H1 (cell line): ENCODE data around the gene ADGB. TPM values are rescaled to one million over a fixed set of nuclear protein-coding genes. Genes with fewer than 3 reads are reported as not detected.

Source experiments
- CTCF ChIA-PET: fragments of 300-600 bp; sonication (Branson Sonifier 250); formaldehyde crosslinking; loops from one replicate; lab custom pipeline; 2021; ENCODE audit not compliant: partially characterized antibody; lab: Charles Lee
- POLR2A ChIA-PET: fragments of 300-600 bp; sonication (Branson Sonifier 250); formaldehyde crosslinking; loops from one replicate; lab custom pipeline; 2021; ENCODE audit warnings: inconsistent platforms; ENCODE audit not compliant: partially characterized antibody; lab: Charles Lee
- DNase-seq, 2 experiments: peaks; one replicate each; pipeline versions ENCODE4 v3.0.0 to v3.0.0-alpha.2; 2010 to 2022; ENCODE audit warnings: low spot score in 2 of 2, low read depth in 1 of 2, mixed read lengths in 1 of 2
- FAIRE-seq: peaks from 2 replicates; lab custom pipeline; 2011; peaks lifted over from hg19 to GRCh38; lab: Jason Lieb, UNC
- H2AFZ ChIP-seq: 2 replicates; pipeline ENCODE4 v1.8.1; 2012; ENCODE audit warnings: low read length, inconsistent platforms
- H2AK5ac ChIP-seq: 2 replicates; pipeline ENCODE4 v1.6.1; 2013; ENCODE audit warnings: low read depth, low read length
- H2BK120ac ChIP-seq: replicated peaks from 2 replicates; pipeline ENCODE3; 2013; ENCODE audit warnings: low read depth, low read length, inconsistent platforms
- H2BK12ac ChIP-seq: 2 replicates; pipeline ENCODE4 v1.6.1; 2013; ENCODE audit warnings: low read depth, low read length
- H2BK15ac ChIP-seq: 2 replicates; pipeline ENCODE4 v1.6.1; 2013; ENCODE audit warnings: low read length
- H2BK20ac ChIP-seq: 2 replicates; pipeline ENCODE4 v1.6.1; 2013; ENCODE audit warnings: low read length
- H2BK5ac ChIP-seq: 2 replicates; pipeline ENCODE4 v1.6.1; 2013; ENCODE audit warnings: low read depth, low read length
- H3K14ac ChIP-seq: 2 replicates; pipeline ENCODE4 v1.6.1; 2013; ENCODE audit warnings: inconsistent platforms; ENCODE audit not compliant: insufficient read length
- H3K18ac ChIP-seq: 2 replicates; pipeline ENCODE4 v1.6.1; 2013; ENCODE audit warnings: low read length; ENCODE audit errors: extremely low read depth
- H3K23ac ChIP-seq: 2 replicates; pipeline ENCODE4 v1.6.1; 2013; ENCODE audit warnings: inconsistent platforms; ENCODE audit not compliant: insufficient read length
- H3K23me2 ChIP-seq: 2 replicates; pipeline ENCODE4 v1.6.1; 2013; ENCODE audit warnings: low read depth, low read length
- H3K27ac ChIP-seq: 2 replicates; pipeline ENCODE4 v1.6.1; 2011; ENCODE audit warnings: low read depth, low read length, inconsistent platforms
- H3K27me3 ChIP-seq, 4 experiments: replicated peaks in 1 of 4; 1 replicate in 1 of 4; 2 replicates in 3 of 4; pipeline versions ENCODE4 v1.6.1 to v1.8.1; 2011 to 2013; ENCODE audit warnings: low read length in 3 of 4, mild to moderate bottlenecking in 3 of 4, inconsistent platforms in 2 of 4, mixed read lengths in 2 of 4, moderate library complexity in 1 of 4; ENCODE audit not compliant: control insufficient read depth in 3 of 4, insufficient read depth in 3 of 4; ENCODE audit errors: extremely low read depth in 1 of 4
- H3K36me3 ChIP-seq, 4 experiments: 2 replicates each; pipeline versions ENCODE4 v1.6.1 to v1.8.1; 2011 to 2013; ENCODE audit warnings: mild to moderate bottlenecking in 4 of 4, low read length in 3 of 4, moderate library complexity in 2 of 4, control low read depth in 1 of 4, inconsistent platforms in 1 of 4; ENCODE audit not compliant: insufficient read depth in 4 of 4, control insufficient read depth in 2 of 4
- H3K4ac ChIP-seq: replicated peaks from 2 replicates; pipeline ENCODE3; 2013; ENCODE audit warnings: low read length, low read depth, mixed read lengths, inconsistent platforms; ENCODE audit not compliant: insufficient read length
- H3K4me1 ChIP-seq, 4 experiments: replicated peaks in 1 of 4; 1 replicate in 1 of 4; 2 replicates in 3 of 4; pipeline versions ENCODE4 v1.6.1 to v1.8.1; 2011 to 2013; ENCODE audit warnings: low read length in 3 of 4, inconsistent platforms in 2 of 4, mixed read lengths in 1 of 4; ENCODE audit not compliant: insufficient read depth in 4 of 4, control insufficient read depth in 3 of 4
- H3K4me2 ChIP-seq, 2 experiments: 2 replicates each; pipeline versions ENCODE4 v1.6.1 to v1.8.1; 2011 to 2013; ENCODE audit warnings: low read depth in 2 of 2, low read length in 2 of 2, control low read depth in 1 of 2, inconsistent platforms in 1 of 2, mild to moderate bottlenecking in 1 of 2; ENCODE audit not compliant: insufficient read depth in 1 of 2
- H3K4me3 ChIP-seq, 4 experiments: fragments of 200-600, 300-600 bp in 1 of 4; sonication (generic), shearing (Covaris generic), sonication (Bioruptor Twin) in 1 of 4; 2 replicates each; pipeline versions ENCODE4 v1.5.1 to v1.8.1; 2011 to 2016; ENCODE audit warnings: low read length in 4 of 4, low read depth in 3 of 4, control low read depth in 2 of 4, inconsistent platforms in 2 of 4, mild to moderate bottlenecking in 2 of 4, mixed read lengths in 1 of 4, moderate library complexity in 1 of 4; ENCODE audit not compliant: insufficient read depth in 2 of 4; ENCODE audit errors: extremely low read depth in 1 of 4
- H3K56ac ChIP-seq: replicated peaks from 2 replicates; pipeline ENCODE3; 2013; ENCODE audit warnings: low read depth, mild to moderate bottlenecking, mixed read lengths, low read length, inconsistent platforms; ENCODE audit not compliant: insufficient read length
- H3K79me1 ChIP-seq: 2 replicates; pipeline ENCODE4 v1.6.1; 2013; ENCODE audit warnings: low read depth, low read length, control low read depth
- H3K79me2 ChIP-seq, 2 experiments: 2 replicates each; pipeline versions ENCODE4 v1.6.1 to v1.8.1; 2012 to 2013; ENCODE audit warnings: low read length in 2 of 2, mild to moderate bottlenecking in 2 of 2, inconsistent platforms in 1 of 2; ENCODE audit not compliant: insufficient read depth in 2 of 2, control insufficient read depth in 1 of 2
- H3K9ac ChIP-seq, 4 experiments: replicated peaks in 1 of 4; 1 replicate in 1 of 4; 2 replicates in 3 of 4; pipeline versions ENCODE4 v1.6.1 to v1.8.1; 2011 to 2013; ENCODE audit warnings: low read depth in 3 of 4, low read length in 3 of 4, control low read depth in 2 of 4, mild to moderate bottlenecking in 2 of 4, moderate library complexity in 2 of 4, inconsistent platforms in 1 of 4; ENCODE audit errors: extremely low read depth in 1 of 4
- H3K9me3 ChIP-seq, 2 experiments: 2 replicates each; pipeline versions ENCODE4 v1.6.1 to v1.8.1; 2012 to 2013; ENCODE audit warnings: mild to moderate bottlenecking in 2 of 2, moderate library complexity in 2 of 2, control low read depth in 1 of 2, inconsistent platforms in 1 of 2, low read depth in 1 of 2, low read length in 1 of 2, mixed read lengths in 1 of 2; ENCODE audit not compliant: insufficient read depth in 2 of 2
- H4K20me1 ChIP-seq, 2 experiments: replicated peaks in 1 of 2; 2 replicates each; pipeline versions ENCODE3 to v1.8.1; 2011 to 2013; ENCODE audit warnings: inconsistent platforms in 2 of 2, low read length in 2 of 2, mild to moderate bottlenecking in 1 of 2; ENCODE audit not compliant: insufficient read depth in 2 of 2, control insufficient read depth in 1 of 2
- H4K5ac ChIP-seq: 2 replicates; pipeline ENCODE4 v1.6.1; 2013; ENCODE audit warnings: low read length, low read depth, mixed read lengths, inconsistent platforms; ENCODE audit not compliant: insufficient read length
- H4K8ac ChIP-seq: 2 replicates; pipeline ENCODE4 v1.8.0; 2013; ENCODE audit warnings: mild to moderate bottlenecking, moderate library complexity, low read length, inconsistent platforms; ENCODE audit not compliant: insufficient read depth; ENCODE audit errors: extremely low read depth
- H4K91ac ChIP-seq: replicated peaks from 2 replicates; pipeline ENCODE3; 2013; ENCODE audit warnings: low read length, mixed read lengths, inconsistent platforms; ENCODE audit not compliant: insufficient read length
- CTBP2 ChIP-seq: IDR thresholded peaks from 2 replicates; pipeline ENCODE4 v1.7.0; 2011; ENCODE audit warnings: borderline replicate concordance, mild to moderate bottlenecking, moderate library complexity, mixed read lengths, low read length; ENCODE audit not compliant: insufficient read depth, insufficient read length
- FOSL1 ChIP-seq: IDR thresholded peaks from 2 replicates; pipeline ENCODE4 v1.6.1; 2011; ENCODE audit warnings: mild to moderate bottlenecking, low read depth, low read length, moderate library complexity; ENCODE audit not compliant: insufficient read depth
- GABPA ChIP-seq: IDR thresholded peaks from 2 replicates; pipeline ENCODE4 v1.6.1; 2011; ENCODE audit warnings: mild to moderate bottlenecking, low read length, moderate library complexity, borderline replicate concordance; ENCODE audit not compliant: insufficient read depth
- KDM4A ChIP-seq: IDR thresholded peaks from one replicate; pipeline ENCODE4 v1.7.1; 2012; ENCODE audit warnings: low read depth, mild to moderate bottlenecking, moderate library complexity, low read length, inconsistent platforms; ENCODE audit not compliant: severe bottlenecking
- NANOG ChIP-seq: IDR thresholded peaks from 2 replicates; pipeline ENCODE4 v1.6.1; 2011; ENCODE audit warnings: low read length, low read depth, mild to moderate bottlenecking, inconsistent platforms; ENCODE audit not compliant: insufficient read depth, poor library complexity, severe bottlenecking
- NRF1 ChIP-seq: IDR thresholded peaks from 2 replicates; pipeline ENCODE4 v1.6.1; 2011; ENCODE audit warnings: mild to moderate bottlenecking, low read depth, low read length, improper control_type of control experiment
- RNF2 ChIP-seq: fragments of 200-900, 300-1000 bp; sonication (generic); IDR thresholded peaks from 2 replicates; pipeline ENCODE4 v1.7.1; 2016; ENCODE audit warnings: borderline replicate concordance, low read depth, mild to moderate bottlenecking, antibody characterized with exemption, low read length; ENCODE audit not compliant: poor library complexity, severe bottlenecking; ENCODE audit errors: missing control alignments
- SP1 ChIP-seq: IDR thresholded peaks from 2 replicates; pipeline ENCODE4 v1.6.1; 2011; ENCODE audit warnings: low read depth, low read length
- SRF ChIP-seq: IDR thresholded peaks from 2 replicates; pipeline ENCODE4 v1.6.1; 2011; ENCODE audit warnings: mild to moderate bottlenecking, low read depth, low read length, moderate library complexity
- SUZ12 ChIP-seq: fragments of 200-600 bp; sonication (generic); IDR thresholded peaks from 2 replicates; pipeline ENCODE4 v1.6.1; 2012; ENCODE audit warnings: mild to moderate bottlenecking, inconsistent platforms, low read length, moderate library complexity, mixed read lengths
- polyA plus RNA-seq, 7 experiments: library from polyadenylated mRNA; depleted of rRNA in 3 of 7; stranded (reverse) in 5 of 7; unstranded in 2 of 7; fragments of >200 nt in 5 of 7; fragments of 200-250 nt in 2 of 7; gene quantifications; 1 replicate in 5 of 7; 2 replicates in 1 of 7; 4 replicates in 1 of 7; pipeline versions ENCODE4 v1.2.1 to v1.2.3, GENCODE V29; 2011 to 2013; ENCODE audit warnings: missing spikeins in 2 of 7, mixed read lengths in 2 of 7
- total RNA-seq: library from RNA; stranded (reverse); fragmentation: NEBNext Ultra II Directional; extraction: Animal tissue kit (Norgen Biotek cat#: 25700); gene quantifications from 2 replicates; pipeline ENCODE4 v1.2.1, GENCODE V29; 2021
- TF ChIP-seq, protein P1 (sequence below): IDR thresholded peaks from 2 replicates; pipeline ENCODE4 v1.6.1; 2012; ENCODE audit warnings: low read length, inconsistent platforms
- TF ChIP-seq, protein P2 (sequence below): IDR thresholded peaks from 2 replicates; pipeline ENCODE4 v1.6.1; 2012; ENCODE audit warnings: inconsistent platforms

The ADGB gene
- total and polyA plus RNA-seq, 2 of the 8 experiments (the other 6 are each of a cell fraction or from before 2014, with no cell fraction given), result not detected

DNA sequence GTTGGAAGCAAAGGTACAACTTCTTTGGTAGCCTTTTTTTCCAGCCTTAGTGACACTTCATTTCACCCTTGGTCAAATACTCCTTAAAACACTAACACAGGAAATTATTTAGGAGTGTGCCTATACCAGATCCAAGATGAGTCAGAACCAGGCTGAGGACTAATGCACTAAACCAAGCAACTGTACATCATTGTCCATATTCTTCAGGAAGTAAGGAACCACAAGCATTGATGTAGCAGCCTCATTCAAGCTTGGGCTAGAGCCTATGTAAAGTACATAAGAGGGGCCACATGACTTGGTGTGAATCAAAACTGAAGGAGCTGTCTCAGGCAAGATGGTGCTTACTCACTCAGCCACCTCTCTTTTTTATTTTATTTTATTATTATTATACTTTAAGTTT lies 20.7 kb upstream of the ADGB start:
- Histone ChIP-seq H2BK120ac (no peak overlapping the region), H2AK5ac (no peak overlapping the region), H3K4me2 (no peak overlapping the region), H2AFZ (no peak overlapping the region), H2BK15ac (no peak overlapping the region), H3K4me1 (no peaks in the 10 kb centered on the region), H2BK20ac (no peak overlapping the region), H3K79me2 (no peaks in the 10 kb centered on the region), H4K5ac (no peak overlapping the region), H2BK5ac (no peak overlapping the region), H3K4me3 (no peak overlapping the region), H4K91ac (no peak overlapping the region), H3K79me1 (no peaks in the 10 kb centered on the region), H3K9me3 (no peaks in the 10 kb centered on the region), H3K27me3 (no peaks in the 10 kb centered on the region), H3K23ac (no peak overlapping the region), H4K20me1 (no peaks in the 10 kb centered on the region), H3K36me3 (no peaks in the 10 kb centered on the region), H3K9ac (no peak overlapping the region), H3K18ac (no peak overlapping the region), H3K23me2 (no peaks in the 10 kb centered on the region), H2BK12ac (no peak overlapping the region), H3K14ac (no peak overlapping the region), H3K4ac (no peak overlapping the region), H3K56ac (no peak overlapping the region), H4K8ac (no peak overlapping the region), H3K27ac (no peak overlapping the region)
- DNase-seq, result no peak
- FAIRE-seq, result no peak
- CTCF ChIA-PET, result interaction anchor here (1.1 kb wide), 1 partner anchor 106 kb away, joined by 3 read pairs; no protein-coding TSS in a partner anchor
- POLR2A ChIA-PET, result no interaction called here
- TF ChIP-seq NANOG (no peak), RNF2 (no peak), NRF1 (no peak), CTBP2 (no peak), SRF (no peak), GABPA (no peak), SUZ12 (no peak), KDM4A (no peak), SP1 (no peak), FOSL1 (no peak)
- TF ChIP-seq, protein P1, sequence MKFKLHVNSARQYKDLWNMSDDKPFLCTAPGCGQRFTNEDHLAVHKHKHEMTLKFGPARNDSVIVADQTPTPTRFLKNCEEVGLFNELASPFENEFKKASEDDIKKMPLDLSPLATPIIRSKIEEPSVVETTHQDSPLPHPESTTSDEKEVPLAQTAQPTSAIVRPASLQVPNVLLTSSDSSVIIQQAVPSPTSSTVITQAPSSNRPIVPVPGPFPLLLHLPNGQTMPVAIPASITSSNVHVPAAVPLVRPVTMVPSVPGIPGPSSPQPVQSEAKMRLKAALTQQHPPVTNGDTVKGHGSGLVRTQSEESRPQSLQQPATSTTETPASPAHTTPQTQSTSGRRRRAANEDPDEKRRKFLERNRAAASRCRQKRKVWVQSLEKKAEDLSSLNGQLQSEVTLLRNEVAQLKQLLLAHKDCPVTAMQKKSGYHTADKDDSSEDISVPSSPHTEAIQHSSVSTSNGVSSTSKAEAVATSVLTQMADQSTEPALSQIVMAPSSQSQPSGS, result no peak
- TF ChIP-seq, protein P2, sequence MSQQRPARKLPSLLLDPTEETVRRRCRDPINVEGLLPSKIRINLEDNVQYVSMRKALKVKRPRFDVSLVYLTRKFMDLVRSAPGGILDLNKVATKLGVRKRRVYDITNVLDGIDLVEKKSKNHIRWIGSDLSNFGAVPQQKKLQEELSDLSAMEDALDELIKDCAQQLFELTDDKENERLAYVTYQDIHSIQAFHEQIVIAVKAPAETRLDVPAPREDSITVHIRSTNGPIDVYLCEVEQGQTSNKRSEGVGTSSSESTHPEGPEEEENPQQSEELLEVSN, result no peak
